Smooth muscle cell (in vitro differentiated cells): ENCODE measurements around the gene GNA12. TPM values are rescaled to one million over a fixed set of nuclear protein-coding genes. Genes with fewer than 3 reads are reported as not detected.

Experiments used
- DNase-seq: peaks from one replicate; lab custom pipeline; 2025; ENCODE audit not compliant: unreplicated experiment; lab: John Stamatoyannopoulos, UW
- H2AFZ ChIP-seq: fragments of 200-600 bp; sonication (generic); 2 replicates; pipeline ENCODE4 v1.6.0; 2016; ENCODE audit warnings: antibody characterized with exemption, low read depth, mild to moderate bottlenecking
- H3F3A ChIP-seq: fragments of 200-600 bp; sonication (generic); 2 replicates; pipeline ENCODE4 v1.6.0; 2017; ENCODE audit warnings: antibody characterized with exemption, low read depth
- H3K27ac ChIP-seq: fragments of 200-600 bp; sonication (generic); 2 replicates; pipeline ENCODE4 v1.5.1; 2016; ENCODE audit warnings: low read depth, mild to moderate bottlenecking
- H3K27me3 ChIP-seq: fragments of 200-600 bp; sonication (generic); 2 replicates; pipeline ENCODE4 v1.6.1; 2016; ENCODE audit warnings: low read depth, mild to moderate bottlenecking
- H3K36me3 ChIP-seq: fragments of 200-600 bp; sonication (generic); 2 replicates; pipeline ENCODE4 v1.5.1; 2016; ENCODE audit warnings: low read depth
- H3K4me1 ChIP-seq: fragments of 200-600 bp; sonication (generic); 2 replicates; pipeline ENCODE4 v1.5.1; 2016; ENCODE audit warnings: low read depth
- H3K4me2 ChIP-seq: fragments of 200-600 bp; sonication (generic); 2 replicates; pipeline ENCODE4 v1.6.0; 2016; ENCODE audit warnings: mild to moderate bottlenecking
- H3K4me3 ChIP-seq: fragments of 200-600 bp; sonication (generic); 2 replicates; pipeline ENCODE4 v1.5.1; 2016; ENCODE audit warnings: mild to moderate bottlenecking
- H3K79me2 ChIP-seq: fragments of 200-600 bp; sonication (generic); 2 replicates; pipeline ENCODE4 v1.6.0; 2016; ENCODE audit warnings: low read depth, mild to moderate bottlenecking
- H3K9ac ChIP-seq: fragments of 200-600 bp; sonication (generic); 2 replicates; pipeline ENCODE4 v1.6.0; 2016; ENCODE audit warnings: low read depth
- H3K9me3 ChIP-seq: fragments of 200-600 bp; sonication (generic); replicated peaks from 2 replicates; pipeline ENCODE4 v1.5.1; 2016; ENCODE audit warnings: low read depth
- H4K20me1 ChIP-seq: fragments of 200-600 bp; sonication (generic); 2 replicates; pipeline ENCODE4 v1.6.0; 2016; ENCODE audit warnings: low read depth
- WGBS: methylation state at CpG from one replicate; pipeline ENCODE4 v1.1.7; 2016; ENCODE audit warnings: low lambda C conversion rate; 5-methylcytosine and 5-hydroxymethylcytosine counted together
- polyA plus RNA-seq: library from polyadenylated mRNA; unstranded; fragments of >200 nt; fragmentation: Nextera tagmentation; extraction: Ambion mirVana; gene quantifications from 2 replicates; pipeline ENCODE4 v1.2.1, GENCODE V29; 2016
- total RNA-seq: library from RNA; depleted of rRNA; stranded (reverse); fragments of >200 nt; gene quantifications from 2 replicates; pipeline ENCODE4 v1.2.3, GENCODE V29; 2014
- TF ChIP-seq, protein P1 (sequence below): fragments of 200-600 bp; sonication (generic); IDR thresholded peaks from 2 replicates; pipeline ENCODE4 v1.5.1; 2017; ENCODE audit warnings: borderline replicate concordance, mild to moderate bottlenecking, antibody characterized with exemption; ENCODE audit not compliant: insufficient read depth, poor library complexity, severe bottlenecking

Gene GNA12
- total and polyA plus RNA-seq, 2 experiments from 2014 or later, result 20.3 to 34.7 TPM

DNA sequence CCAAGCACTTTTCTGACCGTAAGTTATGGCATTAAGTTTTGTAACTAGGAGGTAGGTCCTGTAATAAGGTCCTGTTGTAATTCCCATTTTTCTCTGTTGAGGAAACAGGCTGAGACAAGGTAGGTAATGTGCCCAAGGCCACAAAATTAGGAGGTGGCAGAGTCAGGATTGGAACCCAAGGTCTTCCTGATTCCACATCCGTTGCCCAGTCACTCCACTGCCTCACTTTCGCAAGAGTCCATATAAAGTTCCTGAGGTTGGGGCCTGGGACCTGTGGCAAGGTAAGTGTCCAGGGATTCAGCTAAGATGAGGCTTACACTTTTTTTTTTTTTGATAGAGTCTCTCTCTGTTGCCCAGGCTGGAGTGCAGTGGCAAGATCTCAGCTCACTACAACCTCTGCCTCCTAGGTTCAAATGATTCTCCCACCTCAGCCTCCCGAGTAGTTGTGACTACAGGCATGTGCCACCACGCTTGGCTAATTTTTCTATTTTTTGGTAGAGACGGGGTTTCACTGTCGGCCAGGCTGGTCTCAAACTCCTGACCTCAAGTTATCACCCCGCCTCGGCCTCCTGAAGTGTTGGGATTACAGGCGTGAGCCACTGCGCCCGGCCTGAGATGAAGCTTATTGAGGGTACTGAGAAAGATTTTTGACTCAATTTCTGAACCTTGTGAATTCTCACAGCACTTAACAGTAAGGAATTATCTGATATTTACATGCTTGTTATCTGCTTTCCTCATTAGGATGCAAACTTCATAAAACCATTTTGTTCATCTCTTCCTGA, 20.3 kb upstream of the GNA12 start:
- Histone ChIP-seq H3K9me3 (no peaks in the 10 kb centered on the region), H3K4me3 (peak overlapping the region; percentile 22), H3K27ac (peak overlapping the region; percentile 99), H2AFZ (peak overlapping the region; percentile 86), H3K36me3 (no peaks in the 10 kb centered on the region), H4K20me1 (no peaks in the 10 kb centered on the region), H3K27me3 (no peaks in the 10 kb centered on the region), H3K4me1 (no peaks in the 10 kb centered on the region), H3K79me2 (no peaks in the 10 kb centered on the region), H3F3A (peaks cover 12% of the 10 kb centered on the region), H3K9ac (peak overlapping the region; percentile 86), H3K4me2 (peak overlapping the region; percentile 77)
- 94% methylated on average over 12 of the region's 12 CpGs for WGBS
- TF ChIP-seq, protein P1, sequence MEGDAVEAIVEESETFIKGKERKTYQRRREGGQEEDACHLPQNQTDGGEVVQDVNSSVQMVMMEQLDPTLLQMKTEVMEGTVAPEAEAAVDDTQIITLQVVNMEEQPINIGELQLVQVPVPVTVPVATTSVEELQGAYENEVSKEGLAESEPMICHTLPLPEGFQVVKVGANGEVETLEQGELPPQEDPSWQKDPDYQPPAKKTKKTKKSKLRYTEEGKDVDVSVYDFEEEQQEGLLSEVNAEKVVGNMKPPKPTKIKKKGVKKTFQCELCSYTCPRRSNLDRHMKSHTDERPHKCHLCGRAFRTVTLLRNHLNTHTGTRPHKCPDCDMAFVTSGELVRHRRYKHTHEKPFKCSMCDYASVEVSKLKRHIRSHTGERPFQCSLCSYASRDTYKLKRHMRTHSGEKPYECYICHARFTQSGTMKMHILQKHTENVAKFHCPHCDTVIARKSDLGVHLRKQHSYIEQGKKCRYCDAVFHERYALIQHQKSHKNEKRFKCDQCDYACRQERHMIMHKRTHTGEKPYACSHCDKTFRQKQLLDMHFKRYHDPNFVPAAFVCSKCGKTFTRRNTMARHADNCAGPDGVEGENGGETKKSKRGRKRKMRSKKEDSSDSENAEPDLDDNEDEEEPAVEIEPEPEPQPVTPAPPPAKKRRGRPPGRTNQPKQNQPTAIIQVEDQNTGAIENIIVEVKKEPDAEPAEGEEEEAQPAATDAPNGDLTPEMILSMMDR, result no peak
- DNase-seq, result no peak

DNA sequence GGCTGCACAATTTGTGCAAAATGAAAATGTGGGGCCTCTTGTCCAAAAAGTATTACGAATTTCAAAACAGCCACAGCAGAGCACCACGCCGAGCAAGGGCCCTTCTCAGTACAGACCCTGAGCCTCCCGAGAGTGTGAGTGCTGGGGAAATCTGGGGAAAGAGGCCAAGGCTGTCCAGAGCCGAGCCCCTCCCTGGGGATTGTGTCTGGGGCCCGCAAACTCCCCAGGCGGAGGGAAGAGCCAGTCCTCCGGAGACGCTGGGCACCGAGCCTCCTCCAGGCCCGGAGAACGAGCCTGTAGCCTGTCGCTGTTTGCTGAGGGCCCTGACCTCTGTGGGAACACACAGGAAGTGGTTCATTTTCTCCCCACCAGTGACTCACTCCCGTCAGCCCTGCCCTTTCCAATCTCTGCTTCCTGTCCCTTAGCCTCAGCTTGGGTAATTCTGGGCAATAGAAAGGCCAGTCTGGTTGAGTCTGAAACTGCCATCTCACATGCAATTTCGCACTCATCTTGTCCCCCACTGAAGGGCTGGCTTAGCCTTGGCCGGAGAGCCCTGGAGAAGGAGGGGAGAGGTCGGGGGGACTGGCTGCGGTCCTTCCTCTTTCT, 19.5 kb upstream of the GNA12 start:
- Histone ChIP-seq H2AFZ (peak overlapping the region; percentile 86), H4K20me1 (no peaks in the 10 kb centered on the region), H3K27me3 (no peaks in the 10 kb centered on the region), H3K9me3 (no peaks in the 10 kb centered on the region), H3K9ac (peak overlapping the region; percentile 86), H3K4me2 (peak overlapping the region; percentile 77), H3K79me2 (no peaks in the 10 kb centered on the region), H3K36me3 (no peaks in the 10 kb centered on the region), H3K4me1 (no peaks in the 10 kb centered on the region), H3F3A (peaks cover 12% of the 10 kb centered on the region), H3K27ac (peak overlapping the region; percentile 99), H3K4me3 (peak overlapping the region; percentile 22)
- 20% methylated on average over 18 of the region's 18 CpGs for WGBS
- DNase-seq, result peak; percentile 55
- TF ChIP-seq, protein P1, result no peak

DNA sequence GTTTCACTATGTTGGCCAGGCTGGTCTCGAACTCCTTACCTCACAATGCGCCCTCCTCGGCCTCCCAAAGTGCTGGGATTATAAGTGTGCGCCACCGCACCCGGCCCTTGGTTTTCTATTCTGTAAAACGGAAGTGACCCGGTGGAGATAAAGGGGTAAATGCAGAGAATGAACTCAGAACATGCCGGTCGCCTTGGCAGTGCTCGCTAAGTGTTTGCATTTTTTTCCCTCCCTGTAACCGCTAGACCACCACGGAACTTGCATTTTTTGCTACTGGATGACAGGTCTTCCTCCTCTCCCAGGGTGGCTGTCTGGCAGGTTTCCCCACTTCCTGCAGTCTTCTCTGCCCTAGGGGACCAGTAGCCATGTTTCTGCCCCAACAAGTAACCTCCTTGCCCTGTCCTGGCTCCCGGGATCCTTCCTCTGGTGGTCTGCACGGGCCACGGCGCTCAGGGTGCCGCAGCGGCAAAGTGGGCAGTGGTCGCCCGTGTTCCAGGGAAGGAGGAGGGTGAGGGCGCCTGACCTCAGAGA, 18.8 kb upstream of the GNA12 start:
- Histone ChIP-seq H3K79me2 (no peaks in the 10 kb centered on the region), H3K4me3 (no peak overlapping the region), H3K9ac (peak overlapping the region; percentile 86), H3K4me1 (no peaks in the 10 kb centered on the region), H4K20me1 (no peaks in the 10 kb centered on the region), H3F3A (peaks cover 12% of the 10 kb centered on the region), H2AFZ (peak overlapping the region; percentile 86), H3K9me3 (no peaks in the 10 kb centered on the region), H3K36me3 (no peaks in the 10 kb centered on the region), H3K27me3 (no peaks in the 10 kb centered on the region), H3K4me2 (peak overlapping the region; percentile 77), H3K27ac (peak overlapping the region; percentile 99)
- TF ChIP-seq, protein P1, result no peak
- no peak for DNase-seq
- WGBS, result 85% methylated on average over 22 of the region's 22 CpGs
